Nephron (organoid): Measurements from ENCODE around the gene GPR18.

Experiments
- H3K27ac Mint-ChIP-seq, 3 experiments: 2 replicates each; pipeline ENCODE4 v1.8.0; 2020; ENCODE audit warnings: mixed read lengths in 3 of 3, mild to moderate bottlenecking in 2 of 3, moderate library complexity in 1 of 3
- H3K27me3 Mint-ChIP-seq: 2 replicates; pipeline ENCODE4 v1.8.0; 2021; ENCODE audit warnings: low read depth, mild to moderate bottlenecking, moderate library complexity, mixed read lengths
- H3K36me3 Mint-ChIP-seq: 2 replicates; pipeline ENCODE4 v1.8.0; 2020; ENCODE audit warnings: low read depth, mixed read lengths
- H3K4me1 Mint-ChIP-seq: 2 replicates; pipeline ENCODE4 v1.8.0; 2020; ENCODE audit warnings: mixed read lengths
- H3K4me3 Mint-ChIP-seq, 3 experiments: 2 replicates each; pipeline ENCODE4 v1.8.0; 2020; ENCODE audit warnings: mild to moderate bottlenecking in 3 of 3, mixed read lengths in 3 of 3, moderate library complexity in 2 of 3
- H3K9me3 Mint-ChIP-seq: 2 replicates; pipeline ENCODE4 v1.8.0; 2020; ENCODE audit warnings: mixed read lengths
- CTCF ChIP-seq, 3 experiments: fragments of 200-600 bp; sonication (generic); IDR thresholded peaks; one replicate each; pipeline ENCODE4 v1.5.0; 2021; ENCODE audit warnings: antibody characterized with exemption in 3 of 3; ENCODE audit not compliant: unreplicated experiment in 3 of 3

GPR18 gene

GRCh38 chr13:99296398-99296797 is 38.2 kb upstream of the GPR18 start:
- Mint-ChIP-seq H3K9me3 (no peaks in the 10 kb centered on the region), H3K4me1 (peaks cover 21% of the 10 kb centered on the region), H3K36me3 (no peaks in the 10 kb centered on the region), H3K27ac (no peak overlapping the region), H3K4me3 (no peak overlapping the region), H3K27me3 (no peaks in the 10 kb centered on the region)
- TF ChIP-seq CTCF (IDR thresholded peaks at IDR 0.05; ENCODE audit: unreplicated experiment in 3 of 3), result no peak

GRCh38 chr13:99295488-99296252 is 37.5 kb upstream of the GPR18 start:
- no peak for TF ChIP-seq CTCF (IDR thresholded peaks at IDR 0.05; ENCODE audit: unreplicated experiment in 3 of 3)
- Mint-ChIP-seq H3K9me3 (no peaks in the 10 kb centered on the region), H3K4me1 (peaks cover 21% of the 10 kb centered on the region), H3K27ac (no peak overlapping the region), H3K36me3 (no peaks in the 10 kb centered on the region), H3K27me3 (peaks cover 2% of the 10 kb centered on the region), H3K4me3 (no peak overlapping the region)

GRCh38 chr13:99294958-99295357 is 36.8 kb upstream of the GPR18 start:
- H3K9me3 Mint-ChIP-seq, result no peaks in the 10 kb centered on the region
- H3K4me3 Mint-ChIP-seq, result no peak overlapping the region
- H3K36me3 Mint-ChIP-seq, result no peaks in the 10 kb centered on the region
- H3K27ac Mint-ChIP-seq, result no peak overlapping the region
- no peak for TF ChIP-seq CTCF (IDR thresholded peaks at IDR 0.05; ENCODE audit: unreplicated experiment in 3 of 3)
- H3K27me3 Mint-ChIP-seq, result peaks cover 3% of the 10 kb centered on the region
- H3K4me1 Mint-ChIP-seq, result peaks cover 21% of the 10 kb centered on the region

GRCh38 chr13:99294198-99294597 is 36.0 kb upstream of the GPR18 start:
- peaks cover 21% of the 10 kb centered on the region for H3K4me1 Mint-ChIP-seq
- H3K27ac Mint-ChIP-seq, result no peak overlapping the region
- no peak overlapping the region for H3K4me3 Mint-ChIP-seq
- no peaks in the 10 kb centered on the region for H3K36me3 Mint-ChIP-seq
- no peak for TF ChIP-seq CTCF (IDR thresholded peaks at IDR 0.05; ENCODE audit: unreplicated experiment in 3 of 3)
- no peaks in the 10 kb centered on the region for H3K9me3 Mint-ChIP-seq
- H3K27me3 Mint-ChIP-seq, result peaks cover 3% of the 10 kb centered on the region

GRCh38 chr13:99293178-99293577 is 35.0 kb upstream of the GPR18 start:
- Mint-ChIP-seq H3K4me1 (peaks cover 29% of the 10 kb centered on the region), H3K27me3 (peaks cover 3% of the 10 kb centered on the region), H3K27ac (no peak overlapping the region), H3K4me3 (no peak overlapping the region), H3K9me3 (no peaks in the 10 kb centered on the region), H3K36me3 (peaks cover 5% of the 10 kb centered on the region)
- TF ChIP-seq CTCF (IDR thresholded peaks at IDR 0.05; ENCODE audit: unreplicated experiment in 3 of 3), result no peak

- Mint-ChIP-seq H3K9me3 (no peaks in the 10 kb centered on the region), H3K4me1 (peaks cover 37% of the 10 kb centered on the region), H3K4me3 (no peak overlapping the region), H3K36me3 (peaks cover 8% of the 10 kb centered on the region), H3K27me3 (peaks cover 3% of the 10 kb centered on the region), H3K27ac (no peak overlapping the region)
- no peak for TF ChIP-seq CTCF (IDR thresholded peaks at IDR 0.05; ENCODE audit: unreplicated experiment in 3 of 3)
Measured at GRCh38 chr13:99290894-99291293, 32.7 kb upstream of the GPR18 start.
